ENCODE results near the gene HYDIN.
A peak's percentile ranks its signal among the peaks of the same experiment; 100 is the strongest.

The HYDIN gene

DNA sequence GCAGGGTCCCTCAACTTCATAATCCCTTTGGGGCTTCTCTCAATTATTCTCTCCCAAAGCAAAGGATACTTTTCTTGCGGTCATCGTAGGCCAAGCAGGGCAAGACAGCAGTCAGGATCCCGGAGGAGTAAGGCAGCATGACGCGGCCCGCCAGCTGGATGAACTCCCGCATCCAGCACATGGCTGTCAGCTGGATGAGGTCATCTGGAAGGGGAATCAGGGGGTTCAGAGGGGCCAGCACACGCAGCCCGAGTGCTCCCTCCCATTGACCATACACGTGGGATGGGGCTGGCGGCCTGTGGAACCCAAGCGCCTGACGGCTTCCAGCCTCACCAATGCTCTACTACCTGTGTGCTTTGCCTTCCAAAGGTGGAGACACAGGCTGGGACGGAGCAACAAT lies 448.7 kb downstream of the HYDIN start:
- DNase-seq = no peak

DNA sequence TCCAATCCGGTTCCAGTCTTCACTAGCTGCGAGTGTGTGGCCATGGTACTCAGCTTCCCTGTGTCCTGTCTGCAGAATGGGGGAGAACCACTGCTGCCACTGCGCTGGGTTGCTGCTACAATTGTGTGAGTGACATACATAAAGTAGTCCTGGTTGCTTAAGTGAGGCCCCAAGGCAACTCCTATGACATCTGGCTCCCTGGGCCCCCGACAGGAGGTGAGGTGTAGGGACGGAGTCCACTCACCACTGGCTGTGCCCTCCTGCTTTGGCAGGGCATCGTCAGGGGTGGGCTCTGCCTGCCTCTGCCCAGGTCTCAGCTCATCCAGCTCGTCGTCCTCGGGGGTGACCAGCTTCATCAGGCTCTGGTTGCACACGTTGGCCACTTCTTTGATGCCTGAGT lies 450.0 kb downstream of the HYDIN start:
- DNase-seq = no peak

GRCh38 chr16:70779361-70779760 lies 451.2 kb downstream of the HYDIN start:
- DNase-seq = no peak

DNA sequence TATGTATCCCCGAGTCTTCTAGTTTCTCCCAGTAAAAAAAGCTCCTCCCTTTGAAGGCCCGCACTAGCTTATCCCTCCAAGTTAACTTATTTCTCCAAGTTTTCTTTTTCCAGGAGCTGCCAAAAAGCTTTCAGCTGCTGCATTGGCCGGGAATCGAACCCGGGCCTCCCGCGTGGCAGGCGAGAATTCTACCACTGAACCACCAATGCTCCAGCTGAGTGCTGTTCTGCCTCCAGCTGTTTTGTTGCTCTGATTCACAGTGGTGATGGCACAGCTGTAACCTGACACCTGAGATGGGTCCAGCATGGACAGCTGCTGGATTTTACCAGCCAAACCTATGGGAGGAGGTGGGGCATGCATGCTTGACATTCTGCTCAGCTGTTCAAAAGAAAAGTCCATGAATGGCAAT lies 451.6 kb downstream of the HYDIN start:
- DNase-seq = peak; percentile 35 to 61

GRCh38 chr16:70777973-70778406 lies 452.5 kb downstream of the HYDIN start:
- DNase-seq = no peak

DNA sequence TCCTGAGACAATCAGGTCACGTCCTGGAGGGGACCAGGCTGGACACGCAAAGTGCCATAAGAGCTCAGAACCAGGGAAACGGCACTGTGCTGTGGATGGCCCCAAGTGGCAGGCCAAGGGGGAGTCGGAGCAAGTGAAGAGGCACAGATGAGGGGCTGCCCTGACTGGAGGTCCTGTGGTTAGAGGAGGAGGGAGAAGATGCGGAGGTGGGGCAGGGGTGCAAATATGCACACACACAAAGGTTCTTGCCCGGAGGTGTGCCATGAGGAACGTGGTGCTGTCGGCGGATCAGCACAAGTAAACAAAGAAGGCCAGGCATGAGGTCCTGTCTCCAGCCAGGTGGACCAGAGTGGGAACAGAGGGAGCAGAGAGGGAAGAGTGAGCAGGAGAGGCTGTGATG lies 453.0 kb downstream of the HYDIN start:
- DNase-seq = no peak

GRCh38 chr16:70775399-70775798 lies 455.1 kb downstream of the HYDIN start:
- DNase-seq = no peak

GRCh38 chr16:70774261-70774660 lies 456.3 kb downstream of the HYDIN start:
- no peak for DNase-seq

DNA sequence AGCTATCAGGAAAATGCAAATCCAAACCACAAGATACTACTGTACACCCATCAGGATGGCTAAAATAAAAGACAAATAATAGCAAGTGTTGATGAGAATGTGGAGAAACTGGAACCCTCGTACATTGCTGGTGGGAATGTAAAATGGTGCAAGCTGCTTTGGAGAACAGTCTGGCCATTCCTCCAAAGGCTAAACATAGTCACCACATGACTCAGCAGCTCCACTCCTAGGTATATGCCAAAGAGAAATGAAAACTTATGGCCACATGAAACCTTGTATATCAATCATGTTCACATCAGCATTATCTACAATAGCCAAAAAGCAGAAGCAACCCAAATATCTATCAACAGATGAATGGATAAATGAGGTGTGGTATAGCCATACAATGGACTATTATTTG lies 458.0 kb downstream of the HYDIN start:
- no peak for DNase-seq

DNA sequence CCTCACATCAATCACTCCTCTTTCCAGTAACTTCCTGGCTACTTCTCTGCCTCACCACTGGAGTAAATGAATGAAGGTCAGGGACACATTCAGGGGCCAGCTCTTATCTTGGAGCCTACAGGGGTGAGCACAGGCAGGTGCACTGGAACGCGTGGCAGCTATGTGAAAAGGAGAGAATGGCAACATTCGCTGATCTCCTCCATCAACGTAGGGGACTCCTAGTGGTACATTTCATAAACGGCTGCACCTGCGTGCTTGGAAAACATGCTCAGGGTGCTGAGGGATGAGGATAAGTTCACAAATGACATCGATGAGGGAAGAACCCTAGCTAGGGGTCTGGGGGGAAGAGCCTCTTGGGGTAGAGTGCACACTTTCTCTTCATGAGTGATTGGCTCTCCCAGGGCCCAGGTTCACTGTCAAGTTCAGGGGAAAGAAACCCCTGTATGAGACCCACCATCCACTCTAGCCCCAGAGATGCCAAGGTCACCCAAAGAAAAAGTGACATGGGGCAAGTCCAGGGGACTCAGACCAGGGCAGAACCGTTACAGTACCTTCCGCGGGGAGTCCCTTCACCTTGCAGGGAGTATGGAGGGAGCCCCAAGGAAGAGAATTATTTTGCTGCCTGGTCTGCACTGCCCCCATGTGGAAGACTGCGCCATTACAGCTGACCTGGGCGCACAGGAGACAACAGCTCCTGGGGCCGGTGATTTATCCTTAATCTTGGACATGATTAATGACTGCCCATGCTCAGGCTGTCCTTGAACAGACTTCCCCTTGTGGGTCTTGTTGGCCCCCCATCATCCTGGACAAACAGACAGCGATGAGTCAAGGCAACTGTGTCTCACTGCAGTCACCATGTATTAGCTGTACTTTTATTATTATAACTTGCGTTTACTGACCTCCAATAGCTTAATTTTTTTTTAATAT lies 459.6 kb downstream of the HYDIN start:
- peak in 1 of 2 experiments; percentile 18 for DNase-seq

GRCh38 chr16:70770291-70770625 lies 460.3 kb downstream of the HYDIN start:
- DNase-seq = no peak

DNA sequence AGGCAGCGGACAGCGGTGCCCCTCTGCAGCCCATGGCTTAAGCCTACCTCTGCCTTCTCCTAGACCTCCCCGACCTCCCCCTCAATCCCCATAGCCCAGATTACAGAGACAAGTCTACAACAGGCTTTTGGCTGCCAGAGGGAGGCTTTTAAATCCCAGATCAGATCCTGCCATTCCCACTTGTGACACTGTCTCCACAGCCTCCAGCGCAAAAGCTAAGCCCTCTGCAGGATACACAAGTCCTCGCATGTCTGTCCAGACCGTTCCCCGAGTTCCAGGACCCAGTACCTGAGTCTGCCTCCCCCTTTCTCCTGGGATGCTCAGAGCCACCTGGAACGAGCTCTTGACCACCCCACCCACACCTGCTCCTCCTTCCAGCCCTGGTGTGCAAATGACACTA lies 460.8 kb downstream of the HYDIN start:
- no peak for DNase-seq

DNA sequence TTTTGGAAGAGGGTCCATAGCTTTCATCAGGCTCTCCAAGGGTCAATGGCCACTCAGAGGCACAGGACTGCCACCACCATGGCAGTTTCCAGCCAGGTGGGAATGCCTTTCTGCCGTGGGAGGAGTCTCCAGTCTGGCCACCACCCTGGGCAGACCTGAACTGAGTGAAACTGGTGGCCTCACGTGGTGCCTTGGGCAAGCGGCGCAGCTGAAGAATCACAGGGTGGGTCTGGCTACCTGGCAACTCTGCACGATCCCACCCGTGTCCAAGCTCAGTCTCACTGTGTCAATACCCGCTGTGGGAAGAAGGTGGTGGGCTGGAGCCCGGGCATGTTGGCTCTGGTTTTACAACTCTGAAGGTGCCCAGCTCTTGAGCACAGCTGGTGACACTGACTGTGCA lies 461.4 kb downstream of the HYDIN start:
- DNase-seq = no peak

- no peak for DNase-seq
Observed at GRCh38 chr16:70768203-70768580, 462.3 kb downstream of the HYDIN start.

GRCh38 chr16:70767377-70768202 lies 462.9 kb downstream of the HYDIN start:
- DNase-seq = no peak

- DNase-seq = no peak
Observed at GRCh38 chr16:70766658-70767057, 463.9 kb downstream of the HYDIN start.

DNA sequence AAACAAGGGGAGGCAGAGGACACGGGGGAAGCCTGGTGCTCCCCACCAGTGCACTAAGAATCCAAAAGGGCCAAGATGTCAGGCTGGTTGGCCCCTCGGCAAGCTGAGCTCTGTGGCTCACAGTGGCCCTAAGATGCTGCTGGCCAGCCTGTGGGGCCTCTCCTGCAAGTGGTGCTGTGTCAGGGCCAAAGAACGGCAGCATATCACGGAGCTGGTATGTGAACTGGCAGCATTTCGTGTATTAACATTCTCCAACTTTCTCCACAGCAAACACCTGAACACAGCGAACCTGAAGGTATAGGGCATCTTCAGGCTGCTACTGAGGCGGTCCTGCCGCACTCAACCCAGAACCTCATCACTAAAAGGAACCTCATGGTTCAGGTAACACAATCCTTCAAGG lies 464.3 kb downstream of the HYDIN start:
- no peak for DNase-seq

DNA sequence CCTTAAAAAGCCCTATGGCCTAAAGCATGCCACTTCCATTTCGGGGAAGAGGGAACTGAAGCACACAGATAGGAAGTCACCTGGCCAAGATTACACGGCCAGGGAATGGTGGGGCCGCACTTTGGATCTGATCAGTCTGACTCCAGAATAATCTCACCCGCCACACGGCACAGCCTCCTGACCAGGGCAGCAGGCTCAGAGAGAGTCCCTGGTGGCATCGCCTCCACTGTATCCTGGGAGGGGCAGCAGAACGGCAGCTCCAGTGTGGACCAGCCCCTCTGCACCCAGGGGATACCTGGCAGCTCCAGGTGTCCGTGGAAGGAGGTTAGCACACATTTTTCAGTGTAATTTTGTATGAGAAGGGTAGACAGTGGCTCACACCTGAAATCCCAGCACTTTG lies 465.0 kb downstream of the HYDIN start:
- DNase-seq = no peak

GRCh38 chr16:70764632-70765031 lies 465.9 kb downstream of the HYDIN start:
- no peak for DNase-seq

DNA sequence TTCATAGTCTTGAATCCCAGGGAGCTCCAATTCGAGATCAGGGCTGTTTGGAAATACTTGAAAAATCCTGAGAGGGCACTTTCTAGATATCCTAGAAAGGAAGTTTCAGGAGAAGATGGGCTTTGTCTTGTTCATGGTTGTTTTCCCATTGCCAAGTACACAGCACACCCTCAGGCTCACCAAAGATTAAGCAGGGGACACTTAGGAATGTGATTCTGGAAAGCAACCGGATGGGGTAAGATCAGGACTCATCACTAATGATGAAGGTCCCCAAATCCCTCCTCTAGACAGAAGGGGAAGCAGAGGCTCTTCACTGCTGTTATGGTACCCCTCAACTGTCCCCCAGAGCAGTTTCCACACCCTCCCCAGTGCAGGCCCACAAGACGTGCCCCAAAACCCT lies 470.3 kb downstream of the HYDIN start:
- DNase-seq = no peak

- no peak for DNase-seq
Observed at GRCh38 chr16:70759666-70760065, 470.9 kb downstream of the HYDIN start.

- DNase-seq = no peak
Observed at GRCh38 chr16:70758786-70759185, 471.7 kb downstream of the HYDIN start.
